HG02938 (cell line): ENCODE data around the gene ROBO1.
"Not testable (repeated sequence)": the region's sequence is repeated elsewhere in the genome, so short reads cannot be mapped to it uniquely, and the experiment has no call there.

Experiments used
- ATAC-seq: cut with Tn5 transposase; IDR thresholded peaks from one replicate; pipeline ENCODE4 v1.9.1; 2021; ENCODE audit warnings: mild to moderate bottlenecking, moderate library complexity; ENCODE audit not compliant: unreplicated experiment

Gene ROBO1

GRCh38 chr3:79767905-79768267 is at the start of gene ROBO1:
TSS of gene ROBO1 (minus strand) at chr3:79767998.
- no peak for ATAC-seq

GRCh38 chr3:79817224-79817623 is 49.4 kb upstream of the ROBO1 start:
- ATAC-seq = no peak

GRCh38 chr3:79815478-79815877 is 47.7 kb upstream of the ROBO1 start:
- no peak for ATAC-seq

GRCh38 chr3:79810581-79810980 is 42.8 kb upstream of the ROBO1 start:
- no peak for ATAC-seq

GRCh38 chr3:79810092-79810491 is 42.3 kb upstream of the ROBO1 start:
- ATAC-seq = no peak

GRCh38 chr3:79809106-79809505 is 41.3 kb upstream of the ROBO1 start:
- ATAC-seq = no peak

GRCh38 chr3:79808515-79808914 is 40.7 kb upstream of the ROBO1 start:
- no peak for ATAC-seq

GRCh38 chr3:79790177-79790576 is 22.4 kb upstream of the ROBO1 start:
- ATAC-seq = not testable (repeated sequence)

GRCh38 chr3:79773291-79773690 is 5.5 kb upstream of the ROBO1 start:
- no peak for ATAC-seq

- ATAC-seq = no peak
Observed at GRCh38 chr3:79769229-79769628, 1.4 kb upstream of the ROBO1 start.

- ATAC-seq = no peak
Observed at GRCh38 chr3:79767194-79767904, 449 bp downstream of the ROBO1 start.

- ATAC-seq = no peak
Observed at GRCh38 chr3:79766496-79767193, 1.2 kb downstream of the ROBO1 start.

- ATAC-seq = no peak
Observed at GRCh38 chr3:79765911-79766310, 1.9 kb downstream of the ROBO1 start.

GRCh38 chr3:79761441-79761840 is 6.4 kb downstream of the ROBO1 start:
- ATAC-seq = no peak

- no peak for ATAC-seq
Observed at GRCh38 chr3:79751703-79752102, 16.1 kb downstream of the ROBO1 start.

- no peak for ATAC-seq
Observed at GRCh38 chr3:79737530-79737929, 30.3 kb downstream of the ROBO1 start.

GRCh38 chr3:79729096-79729495 is 38.7 kb downstream of the ROBO1 start:
- no peak for ATAC-seq

GRCh38 chr3:79726786-79727185 is 41.0 kb downstream of the ROBO1 start:
- ATAC-seq = no peak

GRCh38 chr3:79724206-79724605 is 43.6 kb downstream of the ROBO1 start:
- no peak for ATAC-seq

GRCh38 chr3:79690072-79690471 is 77.7 kb downstream of the ROBO1 start:
- ATAC-seq = no peak

GRCh38 chr3:79685108-79685507 is 82.7 kb downstream of the ROBO1 start:
- ATAC-seq = no peak

GRCh38 chr3:79684041-79684440 is 83.8 kb downstream of the ROBO1 start:
- ATAC-seq = no peak

GRCh38 chr3:79672731-79673130 is 95.1 kb downstream of the ROBO1 start:
- ATAC-seq = no peak
